ENCODE results near the gene CNDP2. TPM values are rescaled to one million over a fixed set of nuclear protein-coding genes. Genes with fewer than 3 reads are reported as not detected.
"Not testable (repeated sequence)": the region's sequence is repeated elsewhere in the genome, so short reads cannot be mapped to it uniquely, and the experiment has no call there.

Gene CNDP2
- total RNA-seq, 1 donor from 2014 or later, result 66.4 TPM

GRCh38 chr18:74511823-74512222 is 15.7 kb downstream of the CNDP2 start:
- intact Hi-C loops (cut with DNase I), result no loop called here
- ATAC-seq, result no peak
- DNase-seq (ENCODE audit: missing footprints), result no peak

- intact Hi-C loops (cut with DNase I), result no loop called here
- ATAC-seq (no peak), DNase-seq (ENCODE audit: missing footprints) (no peak)
Observed at GRCh38 chr18:74512321-74513053, 16.3 kb downstream of the CNDP2 start.

- DNase-seq (ENCODE audit: missing footprints) (no peak), ATAC-seq (no peak)
- intact Hi-C loops (cut with DNase I), result no loop called here
Observed at GRCh38 chr18:74513149-74513882, 17.2 kb downstream of the CNDP2 start.

GRCh38 chr18:74513883-74514205 is 17.7 kb downstream of the CNDP2 start:
- DNase-seq (ENCODE audit: missing footprints), result peak; percentile 56
- intact Hi-C loops (cut with DNase I), result no loop called here
- no peak for ATAC-seq

GRCh38 chr18:74514860-74515495 is 18.8 kb downstream of the CNDP2 start:
- no peak for ATAC-seq
- DNase-seq (ENCODE audit: missing footprints), result peak; percentile 63
- intact Hi-C loops (cut with DNase I), result no loop called here

GRCh38 chr18:74515620-74516231 is 19.6 kb downstream of the CNDP2 start:
- DNase-seq (ENCODE audit: missing footprints), result no peak
- intact Hi-C loops (cut with DNase I), result no loop called here
- no peak for ATAC-seq

GRCh38 chr18:74516271-74517235 is 20.4 kb downstream of the CNDP2 start:
- ATAC-seq (no peak), DNase-seq (ENCODE audit: missing footprints) (peak; percentile 45)
- intact Hi-C loops (cut with DNase I), result no loop called here

- intact Hi-C loops (cut with DNase I), result no loop called here
- no peak for ATAC-seq
- DNase-seq (ENCODE audit: missing footprints), result no peak
Observed at GRCh38 chr18:74517236-74517630, 21.1 kb downstream of the CNDP2 start.

GRCh38 chr18:74518456-74519295 is 22.5 kb downstream of the CNDP2 start:
- intact Hi-C loops (cut with DNase I), result no loop called here
- ATAC-seq, result no peak
- no peak for DNase-seq (ENCODE audit: missing footprints)

GRCh38 chr18:74519320-74520095 is 23.3 kb downstream of the CNDP2 start:
- no peak for DNase-seq (ENCODE audit: missing footprints)
- no peak for ATAC-seq
- intact Hi-C loops (cut with DNase I), result no loop called here

GRCh38 chr18:74520096-74520833 is 24.1 kb downstream of the CNDP2 start:
- intact Hi-C loops (cut with DNase I), result no loop called here
- DNase-seq (ENCODE audit: missing footprints) (no peak), ATAC-seq (no peak)

GRCh38 chr18:74521068-74521725 is 25.0 kb downstream of the CNDP2 start:
- ATAC-seq (no peak), DNase-seq (ENCODE audit: missing footprints) (no peak)

GRCh38 chr18:74522635-74523548 is 26.7 kb downstream of the CNDP2 start:
- ATAC-seq, result no peak
- intact Hi-C loops (cut with DNase I), result no loop called here

More at GRCh38 chr18:74521068-74521725, 25.0 kb downstream of the CNDP2 start:
- intact Hi-C loops (cut with DNase I), result no loop called here

GRCh38 chr18:74524097-74524496 is 27.9 kb downstream of the CNDP2 start:
- intact Hi-C loops (cut with DNase I), result no loop called here
- ATAC-seq (peak; percentile 40), DNase-seq (ENCODE audit: missing footprints) (no peak)

More at GRCh38 chr18:74522635-74523548, 26.7 kb downstream of the CNDP2 start:
- no peak for DNase-seq (ENCODE audit: missing footprints)

- ATAC-seq; intact Hi-C loops (cut with DNase I); DNase-seq (ENCODE audit: missing footprints): not testable (repeated sequence)
Observed at GRCh38 chr18:74524915-74525314, 28.8 kb downstream of the CNDP2 start.

Measured in Right ventricle myocardium inferior (tissue), 1 donor.